Pancreas (tissue), 10 donors: ENCODE results near the gene ADRA1B. TPM values are rescaled to one million over a fixed set of nuclear protein-coding genes. Genes with fewer than 3 reads are reported as not detected.

ENCODE experiments used
- ATAC-seq, 4 donors: fragments of 200-7000 bp; cut with Tn5 transposase; one replicate each; pipeline versions ENCODE4 v1.8.0 to v1.9.1; 2020; ENCODE audit warnings: mild to moderate bottlenecking in 4 of 4, moderate library complexity in 4 of 4
- DNase-seq, 6 donors: peaks; one replicate each; pipeline ENCODE4 v3.0.0-alpha.2; 2020
- FAIRE-seq: peaks from 2 replicates; lab custom pipeline; 2012; peaks lifted over from hg19 to GRCh38; lab: Jason Lieb, UNC
- H3K27ac ChIP-seq, 4 donors: fragments of 200-600 bp; sonication (generic); 1 replicate in 3 of 4; 2 replicates in 1 of 4; pipeline versions ENCODE4 v1.5.0 to v1.8.0; 2020
- H3K27me3 ChIP-seq, 4 donors: fragments of 200-600 bp; one replicate each; pipeline ENCODE4 v1.8.0; 2021
- H3K36me3 ChIP-seq, 3 donors: fragments of 200-600 bp; sonication (generic) in 1 of 3; one replicate each; pipeline versions ENCODE4 v1.5.0 to v1.8.0; 2020 to 2021
- H3K4me1 ChIP-seq, 3 donors: fragments of 200-600 bp; one replicate each; pipeline ENCODE4 v1.8.0; 2021
- H3K4me3 ChIP-seq, 4 donors: fragments of 200-600 bp; sonication (generic) in 2 of 4; one replicate each; pipeline versions ENCODE4 v1.5.0 to v1.8.0; 2020 to 2021
- H3K9me3 ChIP-seq, 4 donors: fragments of 200-600 bp; one replicate each; pipeline ENCODE4 v1.8.0; 2021
- CTCF ChIP-seq, 4 donors: fragments of 200-600 bp; sonication (generic) in 3 of 4; IDR thresholded peaks; one replicate each; pipeline versions ENCODE4 v1.5.0 to v1.8.0; 2021; ENCODE audit warnings: antibody characterized with exemption in 4 of 4
- WGBS, 2 donors: extraction: QIAGEN DNeasy Blood & Tissue Kit; methylation state at CpG; one replicate each; pipeline ENCODE4 v1.1.7; 2013; 5-methylcytosine and 5-hydroxymethylcytosine counted together
- intact Hi-C, 3 donors: fragments of 100-400 bp; cut with DNase I; formaldehyde crosslinking; loops; one replicate each; pipeline versions ENCODE4 v1.11.1 to v1.14.2; 2022
- polyA plus RNA-seq, 2 donors: library from polyadenylated mRNA; stranded (reverse); fragments of 200-250 nt; gene quantifications; one replicate each; pipeline ENCODE4 v1.2.3, GENCODE V29; 2013
- total RNA-seq, 6 donors: library from RNA; stranded (reverse); fragmentation: NEBNext Ultra II Directional in 4 of 6; extraction: Animal tissue kit (Norgen Biotek cat#: 25700) in 4 of 6; gene quantifications; one replicate each; pipeline versions ENCODE4 v1.2.1 to v1.2.4, GENCODE V29; 2021 to 2023
- donor health status: healthy with polysubstance abuse.
- donor health status: DM: no; HTN: no; CAD: no; lungs with moderate emphysema.
- donor health status: DM: no; HTN: no; CAD: no.
- donor health status: control.
- donor health status: control.
- donor health status: Bipolar disorder and iron deficiency.
- donor health status: DM: yes; HTN: yes; CAD: no.
- donor health status: DM: no; HTN: no; CAD: no.
- donor health status: DM: no; HTN: no; CAD: no.
- donor health status: DM: yes; HTN: yes; CAD: no.

ADRA1B gene
- total and polyA plus RNA-seq, 8 donors, result 0.11 to 0.49 (median 0.17) TPM

GRCh38 chr5:159910843-159911229 is 5.4 kb upstream of the ADRA1B start:
- no peak for TF ChIP-seq CTCF (IDR thresholded peaks at IDR 0.05)
- Histone ChIP-seq H3K4me1 (no peaks in the 10 kb centered on the region), H3K36me3 (no peaks in the 10 kb centered on the region), H3K4me3 (no peak overlapping the region), H3K27ac (no peak overlapping the region), H3K9me3 (no peaks in the 10 kb centered on the region), H3K27me3 (peaks cover 0 to 13% (median 0%) of the 10 kb centered on the region in 4 donors)
- ATAC-seq (no peak), FAIRE-seq (no peak), DNase-seq (no peak)
- 32 to 35% methylated on average over 2 of the region's 2 CpGs for WGBS, 2 donors
- intact Hi-C loops, result no loop called here

GRCh38 chr5:159911349-159911748 is 4.9 kb upstream of the ADRA1B start:
- TF ChIP-seq CTCF (IDR thresholded peaks at IDR 0.05), result no peak
- no peak for ATAC-seq
- no peaks in the 10 kb centered on the region for H3K4me1 ChIP-seq
- no peak for DNase-seq
- no peak for FAIRE-seq
- no peak overlapping the region for H3K4me3 ChIP-seq
- H3K9me3 ChIP-seq, result no peaks in the 10 kb centered on the region
- intact Hi-C loops, result no loop called here
- no peaks in the 10 kb centered on the region for H3K36me3 ChIP-seq
- no peak overlapping the region for H3K27ac ChIP-seq
- WGBS, 2 donors, result 94 to 97% methylated on average over 4 of the region's 4 CpGs
- peaks cover 0 to 13% (median 0%) of the 10 kb centered on the region in 4 donors for H3K27me3 ChIP-seq

GRCh38 chr5:159912033-159912800 is 4.1 kb upstream of the ADRA1B start:
- FAIRE-seq, result no peak

GRCh38 chr5:159913048-159913447 is 3.2 kb upstream of the ADRA1B start:
- no peaks in the 10 kb centered on the region for H3K4me1 ChIP-seq
- 34 to 53% methylated on average over 6 of the region's 6 CpGs for WGBS, 2 donors
- H3K4me3 ChIP-seq, result no peak overlapping the region
- H3K27ac ChIP-seq, result no peak overlapping the region
- H3K9me3 ChIP-seq, result no peaks in the 10 kb centered on the region
- intact Hi-C loops, result no loop called here
- ATAC-seq, result peak in 2 of 4 donors; percentile 13 to 15
- H3K36me3 ChIP-seq, result no peaks in the 10 kb centered on the region
- DNase-seq, result no peak
- H3K27me3 ChIP-seq, result peaks cover 0 to 13% (median 0%) of the 10 kb centered on the region in 4 donors
- no peak for TF ChIP-seq CTCF (IDR thresholded peaks at IDR 0.05)
- FAIRE-seq, result no peak

More at GRCh38 chr5:159912033-159912800, 4.1 kb upstream of the ADRA1B start:
- no peak for DNase-seq
- Histone ChIP-seq H3K36me3 (no peaks in the 10 kb centered on the region), H3K4me3 (no peak overlapping the region), H3K27ac (no peak overlapping the region), H3K27me3 (peaks cover 0 to 13% (median 0%) of the 10 kb centered on the region in 4 donors), H3K4me1 (no peaks in the 10 kb centered on the region), H3K9me3 (no peaks in the 10 kb centered on the region)
- peak in 2 of 4 donors; percentile 19 to 32 for ATAC-seq
- intact Hi-C loops, result no loop called here
- 61 to 70% methylated on average over 4 of the region's 4 CpGs for WGBS, 2 donors
- TF ChIP-seq CTCF (IDR thresholded peaks at IDR 0.05), result no peak

GRCh38 chr5:159913501-159913900 is 2.8 kb upstream of the ADRA1B start:
- FAIRE-seq, result no peak
- H3K4me3 ChIP-seq, result no peak overlapping the region
- no peaks in the 10 kb centered on the region for H3K36me3 ChIP-seq
- H3K4me1 ChIP-seq, result no peaks in the 10 kb centered on the region
- ATAC-seq, result no peak
- H3K9me3 ChIP-seq, result no peaks in the 10 kb centered on the region
- peaks cover 0 to 13% (median 0%) of the 10 kb centered on the region in 4 donors for H3K27me3 ChIP-seq
- H3K27ac ChIP-seq, result no peak overlapping the region
- TF ChIP-seq CTCF (IDR thresholded peaks at IDR 0.05), result no peak
- no peak for DNase-seq
- intact Hi-C loops, result no loop called here
